ENCODE results near the gene NUMBL.

- TF ChIP-seq CTCF (IDR thresholded peaks at IDR 0.05): no peak
- no peak for TF ChIP-seq POLR2A (IDR thresholded peaks at IDR 0.05)
Measured at GRCh38 chr19:40709817-40710216, 19.4 kb upstream of the NUMBL start.

Measured in body of pancreas (tissue), 4 donors.